GM12874 (cell line): ENCODE measurements around the gene FOXE3.

Experiments
- CTCF ChIP-seq: IDR thresholded peaks from 2 replicates; pipeline ENCODE4 v1.5.1; 2011; ENCODE audit warnings: low read depth, mild to moderate bottlenecking, control low read depth, low read length, moderate library complexity; ENCODE audit not compliant: insufficient read depth

FOXE3 gene

GRCh38 chr1:47393141-47393540 lies 22.9 kb upstream of the FOXE3 start:
- no peak for TF ChIP-seq CTCF

GRCh38 chr1:47395433-47395832 lies 20.7 kb upstream of the FOXE3 start:
- no peak for TF ChIP-seq CTCF

GRCh38 chr1:47396671-47397196 lies 19.4 kb upstream of the FOXE3 start:
- TF ChIP-seq CTCF, result no peak

- no peak for TF ChIP-seq CTCF
Measured at GRCh38 chr1:47399138-47399845, 16.8 kb upstream of the FOXE3 start.

- TF ChIP-seq CTCF, result no peak
Measured at GRCh38 chr1:47399846-47400155, 16.3 kb upstream of the FOXE3 start.

- TF ChIP-seq CTCF, result no peak
Measured at GRCh38 chr1:47401761-47402160, 14.3 kb upstream of the FOXE3 start.

GRCh38 chr1:47402591-47402990 lies 13.5 kb upstream of the FOXE3 start:
- no peak for TF ChIP-seq CTCF
